Testis (tissue), 2 donors: Measurements from ENCODE around the gene ALOXE3.

Experiments
- CTCF ChIP-seq, 3 experiments: fragments of 450-650 bp in 2 of 3; fragments of 200-600 bp in 1 of 3; sonication (generic) in 1 of 3; IDR thresholded peaks; one replicate each; pipeline ENCODE4 v1.5.1; 2016 to 2019; ENCODE audit warnings: antibody characterized with exemption in 3 of 3, mild to moderate bottlenecking in 2 of 3, moderate library complexity in 1 of 3
- POLR2A ChIP-seq: fragments of 450-650 bp; IDR thresholded peaks from one replicate; pipeline ENCODE4 v1.6.1; 2017; ENCODE audit warnings: antibody characterized with exemption, mild to moderate bottlenecking, moderate library complexity

GRCh38 chr17:8123695-8124349 is 5.5 kb upstream of the ALOXE3 start, which contains the start of gene HES7:
- TF ChIP-seq CTCF (IDR thresholded peaks at IDR 0.05), result no peak
- TF ChIP-seq POLR2A, result no peak
